Measurements from ENCODE around the gene MT2A.

The MT2A gene

GRCh38 chr16:56640076-56640475 lies 31.7 kb downstream of the MT2A start:
- no peak for TF ChIP-seq CTCF (IDR thresholded peaks at IDR 0.05; ENCODE audit: control extremely low read depth, extremely low read depth, low read depth, missing control alignments)
- CTCF ChIA-PET, result interaction anchor here (1.5 kb wide), 1 partner anchor 62 kb away, joined by 3 read pairs; no protein-coding TSS in a partner anchor
- no peak for DNase-seq (ENCODE audit: extremely low spot score)
- POLR2A ChIA-PET, result no interaction called here

- no peak for TF ChIP-seq CTCF (IDR thresholded peaks at IDR 0.05; ENCODE audit: control extremely low read depth, extremely low read depth, low read depth, missing control alignments)
- no peak for DNase-seq (ENCODE audit: extremely low spot score)
- CTCF ChIA-PET, result no interaction called here
- POLR2A ChIA-PET, result no interaction called here
Measured at GRCh38 chr16:56641166-56641565, 32.8 kb downstream of the MT2A start.

- TF ChIP-seq CTCF (IDR thresholded peaks at IDR 0.05; ENCODE audit: control extremely low read depth, extremely low read depth, low read depth, missing control alignments), result no peak
- ChIA-PET CTCF (interaction anchor here (1.0 to 2.0 kb wide), 5 partner anchors 15 to 67 kb away, joined by 3 to 7 read pairs (median 3); partner anchors contain the start of gene MT2A), POLR2A (no interaction called here)
- DNase-seq (ENCODE audit: extremely low spot score), result no peak
Measured at GRCh38 chr16:56643080-56643778, 34.8 kb downstream of the MT2A start.

- POLR2A ChIA-PET, result no interaction called here
- no peak for TF ChIP-seq CTCF (IDR thresholded peaks at IDR 0.05; ENCODE audit: control extremely low read depth, extremely low read depth, low read depth, missing control alignments)
- no peak for DNase-seq (ENCODE audit: extremely low spot score)
- CTCF ChIA-PET, result interaction anchor here (1.2 to 2.0 kb wide), 3 partner anchors 34 to 67 kb away, joined by 3 to 7 read pairs (median 4); partner anchors contain the start of gene MT2A
Measured at GRCh38 chr16:56643833-56644232, 35.4 kb downstream of the MT2A start.

GRCh38 chr16:56645311-56645710 lies 36.9 kb downstream of the MT2A start:
- ChIA-PET CTCF (no interaction called here), POLR2A (no interaction called here)

GRCh38 chr16:56645838-56646237 lies 37.5 kb downstream of the MT2A start:
- no peak for TF ChIP-seq CTCF (IDR thresholded peaks at IDR 0.05; ENCODE audit: control extremely low read depth, extremely low read depth, low read depth, missing control alignments)
- POLR2A ChIA-PET, result no interaction called here
- DNase-seq (ENCODE audit: extremely low spot score), result no peak
- CTCF ChIA-PET, result interaction anchor here (1.1 kb wide), 1 partner anchor 11 kb away, joined by 4 read pairs; no protein-coding TSS in a partner anchor

More at GRCh38 chr16:56645311-56645710, 36.9 kb downstream of the MT2A start:
- DNase-seq (ENCODE audit: extremely low spot score), result no peak
- no peak for TF ChIP-seq CTCF (IDR thresholded peaks at IDR 0.05; ENCODE audit: control extremely low read depth, extremely low read depth, low read depth, missing control alignments)
